K562 (cell line): ENCODE data around the gene RBM15. TPM values are rescaled to one million over a fixed set of nuclear protein-coding genes. Genes with fewer than 3 reads are reported as not detected.

Source experiments
- CEBPB ChIP-seq: fragments of 450-650 bp; IDR thresholded peaks from 2 replicates; pipeline ENCODE4 v1.6.1; 2016; ENCODE audit warnings: missing genetic modification characterization, missing compliant biosample characterization
- CTBP1 ChIP-seq: fragments of 450-650 bp; IDR thresholded peaks from 2 replicates; pipeline ENCODE4 v1.6.1; 2016; ENCODE audit warnings: borderline replicate concordance
- CXXC5 ChIP-seq: fragments of 250-450 bp; sonication (Bioruptor Pico); IDR thresholded peaks from 2 replicates; pipeline ENCODE4 v1.8.0; 2022; ENCODE audit warnings: inconsistent platforms, mild to moderate bottlenecking, moderate library complexity
- HMG20B ChIP-seq: fragments of 250-450 bp; sonication (Bioruptor Pico); IDR thresholded peaks from 2 replicates; pipeline ENCODE4 v1.5.0; 2021; ENCODE audit warnings: mild to moderate bottlenecking
- HOXB6 ChIP-seq: fragments of 250-450 bp; sonication (Bioruptor Pico); IDR thresholded peaks from 2 replicates; pipeline ENCODE4 v1.5.1; 2022; ENCODE audit warnings: mild to moderate bottlenecking, borderline replicate concordance
- MAZ ChIP-seq, 2 experiments: fragments of 450-650 bp in 1 of 2; sonication (generic) in 1 of 2; formaldehyde crosslinking; IDR thresholded peaks in 1 of 2; conservative IDR thresholded peaks in 1 of 2; 2 replicates each; pipeline versions ENCODE4 v1.4.0 to v1.5.0; 2020; ENCODE audit warnings: mild to moderate bottlenecking in 1 of 2, missing genetic modification reagents in 1 of 2
- MYNN ChIP-seq, 2 experiments: sonication (generic); formaldehyde crosslinking in 1 of 2; IDR thresholded peaks; 2 replicates each; pipeline versions ENCODE4 v1.5.0 to v1.6.1; 2016 to 2020; ENCODE audit warnings: antibody characterized with exemption in 1 of 2, missing genetic modification reagents in 1 of 2
- NRF1 ChIP-seq, 2 experiments: fragments of 450-650 bp; IDR thresholded peaks in 1 of 2; conservative IDR thresholded peaks in 1 of 2; 2 replicates each; pipeline ENCODE4 v1.6.1; 2014; ENCODE audit warnings: mild to moderate bottlenecking in 2 of 2
- PRPF4 ChIP-seq: fragments of 200-400 bp; formaldehyde crosslinking; IDR thresholded peaks from one replicate; pipeline ENCODE4 v1.6.1; 2017; ENCODE audit warnings: low read length, low read depth, mild to moderate bottlenecking; ENCODE audit not compliant: insufficient read depth, poor library complexity, severe bottlenecking
- TCF3 ChIP-seq: sonication (generic); formaldehyde crosslinking; IDR thresholded peaks from 2 replicates; pipeline ENCODE4 v1.4.0; 2020; ENCODE audit warnings: mild to moderate bottlenecking, missing genetic modification reagents
- ZFP1 ChIP-seq: fragments of 450-650 bp; formaldehyde crosslinking; IDR thresholded peaks from 2 replicates; pipeline ENCODE4 v1.4.0; 2020; ENCODE audit warnings: mild to moderate bottlenecking, mixed read lengths
- ZNF143 ChIP-seq: sonication (generic); formaldehyde crosslinking; IDR thresholded peaks from 2 replicates; pipeline ENCODE4 v1.9.0; 2022; ENCODE audit warnings: mild to moderate bottlenecking, missing genetic modification reagents
- ZNF165 ChIP-seq: fragments of 250-450 bp; sonication (Bioruptor Pico); IDR thresholded peaks from 2 replicates; pipeline ENCODE4 v1.4.0; 2020; ENCODE audit warnings: borderline replicate concordance
- ZNF699 ChIP-seq: fragments of 250-450 bp; sonication (Bioruptor Pico); IDR thresholded peaks from 2 replicates; pipeline ENCODE4 v1.8.0; 2021; ENCODE audit warnings: mild to moderate bottlenecking, moderate library complexity; ENCODE audit not compliant: insufficient replicate concordance
- polyA plus RNA-seq, 8 experiments: library from polyadenylated mRNA; depleted of rRNA in 4 of 8; stranded (reverse) in 5 of 8; unstranded in 3 of 8; fragments of >200 nt; fragmentation: Nextera tagmentation in 2 of 8; fragmentation: Illumina TruSeq in 1 of 8; extraction: Ambion mirVana in 2 of 8; extraction: Trizol in 1 of 8; gene quantifications; 2 replicates each; pipeline versions ENCODE4 v1.2.1 to v1.2.3, GENCODE V29; 2011 to 2014; ENCODE audit warnings: inconsistent platforms in 1 of 8, missing spikeins in 1 of 8
- total RNA-seq, 7 experiments: library from RNA; depleted of rRNA in 6 of 7; stranded (reverse); fragments of >200 nt in 6 of 7; fragmentation: Illumina TruSeq in 2 of 7; extraction: Trizol in 2 of 7; gene quantifications; 2 replicates each; pipeline versions ENCODE4 v1.2.1 to v1.2.3, GENCODE V29; 2011 to 2021; ENCODE audit warnings: low replicate concordance in 1 of 7
- TF ChIP-seq, protein P1 (sequence below): IDR thresholded peaks from 2 replicates; pipeline ENCODE4 v1.6.1; 2016; ENCODE audit warnings: missing genetic modification characterization, missing compliant biosample characterization
- TF ChIP-seq, protein P2 (sequence below): fragments of 250-450 bp; sonication (Bioruptor Pico); IDR thresholded peaks from 2 replicates; pipeline ENCODE4 v1.8.0; 2022; ENCODE audit warnings: moderate library complexity, mild to moderate bottlenecking, inconsistent platforms
- TF ChIP-seq, protein P3 (sequence below): fragments of 250-450 bp; sonication (Bioruptor Pico); IDR thresholded peaks from 2 replicates; pipeline ENCODE4 v1.4.0; 2020; ENCODE audit warnings: mild to moderate bottlenecking, moderate library complexity
- TF ChIP-seq, protein P4 (sequence below): IDR thresholded peaks from 2 replicates; pipeline ENCODE4 v1.6.1; 2014; ENCODE audit warnings: antibody characterized with exemption
- TF ChIP-seq, protein P5 (sequence below): fragments of 450-650 bp; formaldehyde crosslinking; IDR thresholded peaks from 2 replicates; pipeline ENCODE4 v1.4.0; 2020; ENCODE audit warnings: mild to moderate bottlenecking

Gene RBM15
- total and polyA plus RNA-seq, 9 of the 15 experiments (the other 6 are each of a cell fraction or from before 2014, with no cell fraction given), result 2.4 to 63.4 (median 28.2) TPM

DNA sequence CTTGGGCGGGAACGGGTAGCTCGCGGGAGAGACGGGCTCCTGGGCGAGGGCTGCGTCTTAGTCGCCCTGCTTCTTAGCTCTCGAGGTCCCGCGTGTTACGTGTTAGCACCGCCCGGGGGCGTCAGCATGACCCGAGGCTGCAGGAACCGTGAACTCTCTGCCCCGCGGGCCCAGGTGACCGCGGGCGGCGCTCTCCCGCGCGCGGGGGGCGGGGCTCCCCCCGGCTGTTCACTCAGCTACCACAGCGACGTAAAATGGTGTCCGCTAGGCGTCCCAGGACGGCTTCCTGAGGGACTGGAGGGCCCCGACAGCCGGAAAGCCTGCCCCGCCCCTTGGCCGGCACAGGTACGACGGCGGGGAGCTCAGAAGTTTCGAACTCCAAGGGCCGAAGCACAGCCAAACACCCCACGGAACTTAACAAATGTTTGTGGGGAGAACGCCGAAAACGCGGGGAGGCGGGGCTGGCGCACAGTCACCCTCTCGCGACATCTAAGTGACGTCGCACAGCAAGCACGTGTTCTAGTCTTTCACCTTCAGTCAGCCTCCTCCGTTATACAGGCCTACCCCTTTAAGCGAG is 780 bp upstream of the RBM15 start (continued):
- TF ChIP-seq CTBP1, result peak; percentile 91
- TF ChIP-seq MAZ (CRISPR knock-in tag; conservative IDR thresholded peaks at IDR 0.05 in 1 of 2, IDR thresholded peaks at IDR 0.05 in 1 of 2), result peak; percentile 97 to 99
- peak; percentile 45; the same call in 1 of the 2 replicates for TF ChIP-seq MYNN (IDR thresholded peaks at IDR 0.05)
- TF ChIP-seq MYNN (CRISPR knock-in tag; IDR thresholded peaks at IDR 0.05), result no peak
- no peak for TF ChIP-seq ZFP1
- no peak for TF ChIP-seq HOXB6 (CRISPR knock-in tag)
- TF ChIP-seq ZNF165 (CRISPR knock-in tag), result no peak
- TF ChIP-seq CXXC5 (CRISPR knock-in tag), result peak; percentile 98
- TF ChIP-seq, protein P1, sequence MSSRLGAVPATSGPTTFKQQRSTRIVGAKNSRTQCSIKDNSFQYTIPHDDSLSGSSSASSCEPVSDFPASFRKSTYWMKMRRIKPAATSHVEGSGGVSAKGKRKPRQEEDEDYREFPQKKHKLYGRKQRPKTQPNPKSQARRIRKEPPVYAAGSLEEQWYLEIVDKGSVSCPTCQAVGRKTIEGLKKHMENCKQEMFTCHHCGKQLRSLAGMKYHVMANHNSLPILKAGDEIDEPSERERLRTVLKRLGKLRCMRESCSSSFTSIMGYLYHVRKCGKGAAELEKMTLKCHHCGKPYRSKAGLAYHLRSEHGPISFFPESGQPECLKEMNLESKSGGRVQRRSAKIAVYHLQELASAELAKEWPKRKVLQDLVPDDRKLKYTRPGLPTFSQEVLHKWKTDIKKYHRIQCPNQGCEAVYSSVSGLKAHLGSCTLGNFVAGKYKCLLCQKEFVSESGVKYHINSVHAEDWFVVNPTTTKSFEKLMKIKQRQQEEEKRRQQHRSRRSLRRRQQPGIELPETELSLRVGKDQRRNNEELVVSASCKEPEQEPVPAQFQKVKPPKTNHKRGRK (tag), result no peak
- TF ChIP-seq HMG20B (CRISPR knock-in tag), result no peak
- TF ChIP-seq, protein P2, sequence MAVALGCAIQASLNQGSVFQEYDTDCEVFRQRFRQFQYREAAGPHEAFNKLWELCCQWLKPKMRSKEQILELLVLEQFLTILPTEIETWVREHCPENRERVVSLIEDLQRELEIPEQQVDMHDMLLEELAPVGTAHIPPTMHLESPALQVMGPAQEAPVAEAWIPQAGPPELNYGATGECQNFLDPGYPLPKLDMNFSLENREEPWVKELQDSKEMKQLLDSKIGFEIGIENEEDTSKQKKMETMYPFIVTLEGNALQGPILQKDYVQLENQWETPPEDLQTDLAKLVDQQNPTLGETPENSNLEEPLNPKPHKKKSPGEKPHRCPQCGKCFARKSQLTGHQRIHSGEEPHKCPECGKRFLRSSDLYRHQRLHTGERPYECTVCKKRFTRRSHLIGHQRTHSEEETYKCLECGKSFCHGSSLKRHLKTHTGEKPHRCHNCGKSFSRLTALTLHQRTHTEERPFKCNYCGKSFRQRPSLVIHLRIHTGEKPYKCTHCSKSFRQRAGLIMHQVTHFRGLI (CRISPR knock-in tag), result no peak
- no peak for TF ChIP-seq CEBPB (tag)
- TF ChIP-seq, protein P3, sequence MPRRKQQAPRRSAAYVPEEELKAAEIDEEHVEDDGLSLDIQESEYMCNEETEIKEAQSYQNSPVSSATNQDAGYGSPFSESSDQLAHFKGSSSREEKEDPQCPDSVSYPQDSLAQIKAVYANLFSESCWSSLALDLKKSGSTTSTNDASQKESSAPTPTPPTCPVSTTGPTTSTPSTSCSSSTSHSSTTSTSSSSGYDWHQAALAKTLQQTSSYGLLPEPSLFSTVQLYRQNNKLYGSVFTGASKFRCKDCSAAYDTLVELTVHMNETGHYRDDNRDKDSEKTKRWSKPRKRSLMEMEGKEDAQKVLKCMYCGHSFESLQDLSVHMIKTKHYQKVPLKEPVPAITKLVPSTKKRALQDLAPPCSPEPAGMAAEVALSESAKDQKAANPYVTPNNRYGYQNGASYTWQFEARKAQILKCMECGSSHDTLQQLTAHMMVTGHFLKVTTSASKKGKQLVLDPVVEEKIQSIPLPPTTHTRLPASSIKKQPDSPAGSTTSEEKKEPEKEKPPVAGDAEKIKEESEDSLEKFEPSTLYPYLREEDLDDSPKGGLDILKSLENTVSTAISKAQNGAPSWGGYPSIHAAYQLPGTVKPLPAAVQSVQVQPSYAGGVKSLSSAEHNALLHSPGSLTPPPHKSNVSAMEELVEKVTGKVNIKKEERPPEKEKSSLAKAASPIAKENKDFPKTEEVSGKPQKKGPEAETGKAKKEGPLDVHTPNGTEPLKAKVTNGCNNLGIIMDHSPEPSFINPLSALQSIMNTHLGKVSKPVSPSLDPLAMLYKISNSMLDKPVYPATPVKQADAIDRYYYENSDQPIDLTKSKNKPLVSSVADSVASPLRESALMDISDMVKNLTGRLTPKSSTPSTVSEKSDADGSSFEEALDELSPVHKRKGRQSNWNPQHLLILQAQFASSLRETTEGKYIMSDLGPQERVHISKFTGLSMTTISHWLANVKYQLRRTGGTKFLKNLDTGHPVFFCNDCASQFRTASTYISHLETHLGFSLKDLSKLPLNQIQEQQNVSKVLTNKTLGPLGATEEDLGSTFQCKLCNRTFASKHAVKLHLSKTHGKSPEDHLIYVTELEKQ, result no peak
- TF ChIP-seq TCF3 (CRISPR knock-in tag), result peak; percentile 21; the same call in 1 of the 2 replicates
- TF ChIP-seq ZNF143 (CRISPR knock-in tag), result no peak
- TF ChIP-seq PRPF4, result peak; percentile 79
- TF ChIP-seq, protein P4, sequence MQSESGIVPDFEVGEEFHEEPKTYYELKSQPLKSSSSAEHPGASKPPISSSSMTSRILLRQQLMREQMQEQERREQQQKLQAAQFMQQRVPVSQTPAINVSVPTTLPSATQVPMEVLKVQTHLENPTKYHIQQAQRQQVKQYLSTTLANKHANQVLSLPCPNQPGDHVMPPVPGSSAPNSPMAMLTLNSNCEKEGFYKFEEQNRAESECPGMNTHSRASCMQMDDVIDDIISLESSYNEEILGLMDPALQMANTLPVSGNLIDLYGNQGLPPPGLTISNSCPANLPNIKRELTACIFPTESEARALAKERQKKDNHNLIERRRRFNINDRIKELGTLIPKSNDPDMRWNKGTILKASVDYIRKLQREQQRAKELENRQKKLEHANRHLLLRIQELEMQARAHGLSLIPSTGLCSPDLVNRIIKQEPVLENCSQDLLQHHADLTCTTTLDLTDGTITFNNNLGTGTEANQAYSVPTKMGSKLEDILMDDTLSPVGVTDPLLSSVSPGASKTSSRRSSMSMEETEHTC, result peak; percentile 23; the same call in 1 of the 2 replicates
- TF ChIP-seq, protein P5, sequence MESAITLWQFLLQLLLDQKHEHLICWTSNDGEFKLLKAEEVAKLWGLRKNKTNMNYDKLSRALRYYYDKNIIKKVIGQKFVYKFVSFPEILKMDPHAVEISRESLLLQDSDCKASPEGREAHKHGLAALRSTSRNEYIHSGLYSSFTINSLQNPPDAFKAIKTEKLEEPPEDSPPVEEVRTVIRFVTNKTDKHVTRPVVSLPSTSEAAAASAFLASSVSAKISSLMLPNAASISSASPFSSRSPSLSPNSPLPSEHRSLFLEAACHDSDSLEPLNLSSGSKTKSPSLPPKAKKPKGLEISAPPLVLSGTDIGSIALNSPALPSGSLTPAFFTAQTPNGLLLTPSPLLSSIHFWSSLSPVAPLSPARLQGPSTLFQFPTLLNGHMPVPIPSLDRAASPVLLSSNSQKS (CRISPR knock-in tag), result no peak
- no peak for TF ChIP-seq ZNF699 (CRISPR knock-in tag)
- TF ChIP-seq NRF1 (conservative IDR thresholded peaks at IDR 0.05 in 1 of 2, IDR thresholded peaks at IDR 0.05 in 1 of 2), result peak; percentile 74 to 78
